Osteocyte (in vitro differentiated cells): ENCODE results near the gene EDN1. TPM values are rescaled to one million over a fixed set of nuclear protein-coding genes. Genes with fewer than 3 reads are reported as not detected.

Experiments used
- DNase-seq: peaks from one replicate; pipeline ENCODE4 v3.0.0; 2021; ENCODE audit warnings: mixed read lengths; ENCODE audit not compliant: unreplicated experiment; ENCODE audit errors: extremely low spot score
- H3K27ac Mint-ChIP-seq: one replicate; pipeline ENCODE4 v1.8.0; 2021; ENCODE audit warnings: mild to moderate bottlenecking, mixed read lengths; ENCODE audit not compliant: unreplicated experiment
- H3K27me3 Mint-ChIP-seq: one replicate; pipeline ENCODE4 v1.8.0; 2021; ENCODE audit warnings: mixed read lengths; ENCODE audit not compliant: unreplicated experiment
- H3K36me3 Mint-ChIP-seq: one replicate; pipeline ENCODE4 v1.8.0; 2021; ENCODE audit warnings: mixed read lengths; ENCODE audit not compliant: unreplicated experiment
- H3K4me1 Mint-ChIP-seq: one replicate; pipeline ENCODE4 v1.8.0; 2021; ENCODE audit warnings: mixed read lengths; ENCODE audit not compliant: unreplicated experiment
- H3K4me3 Mint-ChIP-seq: one replicate; pipeline ENCODE4 v1.8.0; 2021; ENCODE audit warnings: mild to moderate bottlenecking, moderate library complexity, mixed read lengths; ENCODE audit not compliant: unreplicated experiment
- H3K9me3 Mint-ChIP-seq: one replicate; pipeline ENCODE4 v1.8.0; 2021; ENCODE audit warnings: mixed read lengths; ENCODE audit not compliant: unreplicated experiment
- total RNA-seq: library from RNA; stranded (reverse); gene quantifications from 2 replicates; pipeline ENCODE4 v1.2.1, GENCODE V29; 2021
- TF ChIP-seq, protein P1 (sequence below): fragments of 200-600 bp; sonication (generic); IDR thresholded peaks from 2 replicates; pipeline ENCODE4 v1.5.0; 2021; ENCODE audit warnings: antibody characterized with exemption, mild to moderate bottlenecking, moderate library complexity

Gene EDN1
- total RNA-seq, 1 donor from 2014 or later, result 13.2 TPM

DNA sequence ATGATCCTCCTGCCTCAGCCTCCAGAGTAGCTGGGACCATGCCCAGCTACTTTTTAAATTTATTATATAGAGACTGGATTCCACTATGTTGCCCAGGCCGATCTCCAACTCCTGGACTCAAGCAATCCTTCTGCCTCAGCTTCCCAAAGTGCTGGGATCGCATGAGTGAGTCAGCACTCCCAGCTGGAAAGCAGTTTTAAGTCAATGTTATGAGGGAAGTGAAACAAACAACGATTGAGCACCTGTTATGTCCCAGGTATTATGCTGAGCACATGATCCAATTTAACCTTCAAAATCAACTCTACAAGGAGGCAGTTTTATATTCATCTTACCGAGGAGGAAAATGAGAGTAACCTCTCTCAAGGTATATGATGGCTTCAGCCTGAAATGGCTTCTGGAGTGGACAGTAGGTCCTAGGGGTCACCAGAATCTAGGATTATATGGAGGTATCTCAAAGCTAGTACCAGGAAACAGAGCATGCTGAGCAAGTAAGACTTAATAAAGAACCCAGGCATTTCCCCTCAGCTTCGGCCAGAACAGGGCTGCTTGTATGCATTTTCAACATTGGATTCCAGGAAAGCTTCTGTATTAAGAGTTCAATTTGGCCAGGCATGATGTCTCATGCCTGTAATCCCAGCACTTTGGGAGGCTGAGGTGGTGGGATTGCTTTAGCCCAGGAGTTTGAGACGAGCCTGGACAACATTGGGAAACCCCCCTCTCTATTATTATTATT lies 55.0 kb downstream of the EDN1 start:
- peaks cover 51% of the 10 kb centered on the region for H3K4me1 Mint-ChIP-seq
- H3K36me3 Mint-ChIP-seq, result no peaks in the 10 kb centered on the region
- no peak for DNase-seq
- no peak overlapping the region for H3K27ac Mint-ChIP-seq
- TF ChIP-seq, protein P1, sequence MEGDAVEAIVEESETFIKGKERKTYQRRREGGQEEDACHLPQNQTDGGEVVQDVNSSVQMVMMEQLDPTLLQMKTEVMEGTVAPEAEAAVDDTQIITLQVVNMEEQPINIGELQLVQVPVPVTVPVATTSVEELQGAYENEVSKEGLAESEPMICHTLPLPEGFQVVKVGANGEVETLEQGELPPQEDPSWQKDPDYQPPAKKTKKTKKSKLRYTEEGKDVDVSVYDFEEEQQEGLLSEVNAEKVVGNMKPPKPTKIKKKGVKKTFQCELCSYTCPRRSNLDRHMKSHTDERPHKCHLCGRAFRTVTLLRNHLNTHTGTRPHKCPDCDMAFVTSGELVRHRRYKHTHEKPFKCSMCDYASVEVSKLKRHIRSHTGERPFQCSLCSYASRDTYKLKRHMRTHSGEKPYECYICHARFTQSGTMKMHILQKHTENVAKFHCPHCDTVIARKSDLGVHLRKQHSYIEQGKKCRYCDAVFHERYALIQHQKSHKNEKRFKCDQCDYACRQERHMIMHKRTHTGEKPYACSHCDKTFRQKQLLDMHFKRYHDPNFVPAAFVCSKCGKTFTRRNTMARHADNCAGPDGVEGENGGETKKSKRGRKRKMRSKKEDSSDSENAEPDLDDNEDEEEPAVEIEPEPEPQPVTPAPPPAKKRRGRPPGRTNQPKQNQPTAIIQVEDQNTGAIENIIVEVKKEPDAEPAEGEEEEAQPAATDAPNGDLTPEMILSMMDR, result no peak
- no peaks in the 10 kb centered on the region for H3K9me3 Mint-ChIP-seq
- no peaks in the 10 kb centered on the region for H3K27me3 Mint-ChIP-seq
- no peak overlapping the region for H3K4me3 Mint-ChIP-seq

DNA sequence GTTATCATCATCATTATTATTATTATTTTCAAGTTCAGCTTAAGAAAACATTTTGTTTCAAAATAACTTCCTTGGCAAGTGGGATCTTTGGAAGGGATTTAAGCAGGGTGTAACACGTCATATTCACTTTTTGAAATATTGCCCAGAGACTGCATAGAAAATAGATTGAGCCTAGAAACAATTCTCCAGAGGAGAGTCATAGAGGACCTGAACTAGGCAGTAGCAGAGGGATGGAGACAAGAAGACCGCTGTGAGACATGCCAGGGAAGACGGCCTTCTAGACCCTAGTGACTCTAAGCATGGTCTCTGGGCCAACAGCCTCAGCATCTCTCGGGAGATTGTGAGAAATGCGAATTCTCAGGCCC lies 55.5 kb downstream of the EDN1 start:
- TF ChIP-seq, protein P1, result no peak
- DNase-seq, result no peak
- peaks cover 51% of the 10 kb centered on the region for H3K4me1 Mint-ChIP-seq
- no peaks in the 10 kb centered on the region for H3K36me3 Mint-ChIP-seq
- H3K27me3 Mint-ChIP-seq, result no peaks in the 10 kb centered on the region
- H3K4me3 Mint-ChIP-seq, result no peak overlapping the region
- no peaks in the 10 kb centered on the region for H3K9me3 Mint-ChIP-seq
- H3K27ac Mint-ChIP-seq, result no peak overlapping the region
